HG03064 (cell line): ENCODE results near the gene PPCS.

Experiments
- ATAC-seq: cut with Tn5 transposase; IDR thresholded peaks from one replicate; pipeline ENCODE4 v1.9.1; 2021; ENCODE audit warnings: low read depth; ENCODE audit not compliant: unreplicated experiment

Gene PPCS

GRCh38 chr1:42456010-42456753 lies at the start of gene PPCS, which contains the start of gene ZMYND12:
Gene PPCS, plus strand, starts transcription at chr1:42456543. Its CDS starts 23 bp downstream, at chr1:42456566.
Gene ZMYND12, minus strand, starts transcription at chr1:42456022. Its CDS starts 25 bp downstream, at chr1:42455997.
- peak; percentile 71 for ATAC-seq

GRCh38 chr1:42414551-42415496 lies 41.5 kb upstream of the PPCS start:
- ATAC-seq = no peak

GRCh38 chr1:42417166-42417565 lies 39.2 kb upstream of the PPCS start:
- no peak for ATAC-seq

- no peak for ATAC-seq
Observed at GRCh38 chr1:42418516-42418915, 37.8 kb upstream of the PPCS start.

- ATAC-seq = no peak
Observed at GRCh38 chr1:42419126-42419821, 37.1 kb upstream of the PPCS start.

GRCh38 chr1:42420121-42420520 lies 36.2 kb upstream of the PPCS start:
- no peak for ATAC-seq

DNA sequence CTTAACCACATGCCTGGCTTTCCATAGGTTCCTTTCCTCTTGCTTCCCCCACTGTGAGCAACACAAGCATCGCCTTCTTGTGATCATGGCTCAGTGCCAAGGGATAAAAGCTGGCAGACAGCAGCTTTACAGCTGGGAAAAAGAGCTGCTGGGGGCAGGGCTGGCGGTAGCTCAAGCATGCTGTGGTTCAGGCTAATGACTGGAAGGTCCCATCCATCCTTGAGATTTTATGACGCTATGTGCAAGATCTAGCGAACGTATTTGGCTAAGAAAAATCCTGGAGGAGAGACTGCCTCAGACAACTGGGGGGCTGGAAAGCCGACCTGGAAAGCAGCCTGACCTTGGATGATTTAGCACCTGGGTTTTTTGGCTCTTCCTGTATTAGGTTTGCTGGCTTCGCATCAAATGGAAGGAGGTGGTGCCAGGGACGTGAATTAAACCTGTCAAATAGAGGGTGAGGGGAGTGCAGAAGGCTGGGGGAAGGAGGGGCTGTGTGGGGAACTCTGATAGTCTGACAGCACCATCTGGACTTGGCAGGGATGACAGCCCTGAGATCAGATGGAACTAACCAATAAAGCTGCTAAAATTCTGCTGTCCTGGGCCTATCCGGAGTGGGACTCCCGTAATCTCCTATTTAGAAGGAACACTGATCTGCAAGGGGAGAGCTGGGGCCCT lies 35.3 kb upstream of the PPCS start:
- ATAC-seq = no peak

DNA sequence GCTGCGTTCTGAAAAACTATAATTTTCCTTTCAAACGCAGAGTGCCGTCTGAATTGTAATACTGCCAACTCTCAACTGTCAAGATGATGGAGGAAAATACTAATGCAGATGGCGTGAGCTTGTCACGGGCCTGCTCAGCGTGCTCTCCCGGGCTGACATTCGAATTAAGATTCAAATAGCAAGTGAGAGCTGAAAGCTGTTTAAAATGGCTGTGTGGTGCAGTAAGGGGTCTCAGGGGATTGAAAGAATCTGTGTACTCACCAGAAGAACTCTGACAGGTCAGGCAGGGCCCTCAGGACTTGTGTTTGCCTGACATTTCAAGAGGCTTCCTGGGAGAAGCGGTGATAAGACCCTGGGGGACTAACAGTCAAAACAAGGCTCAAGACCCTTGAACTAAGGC lies 33.6 kb upstream of the PPCS start:
- no peak for ATAC-seq

DNA sequence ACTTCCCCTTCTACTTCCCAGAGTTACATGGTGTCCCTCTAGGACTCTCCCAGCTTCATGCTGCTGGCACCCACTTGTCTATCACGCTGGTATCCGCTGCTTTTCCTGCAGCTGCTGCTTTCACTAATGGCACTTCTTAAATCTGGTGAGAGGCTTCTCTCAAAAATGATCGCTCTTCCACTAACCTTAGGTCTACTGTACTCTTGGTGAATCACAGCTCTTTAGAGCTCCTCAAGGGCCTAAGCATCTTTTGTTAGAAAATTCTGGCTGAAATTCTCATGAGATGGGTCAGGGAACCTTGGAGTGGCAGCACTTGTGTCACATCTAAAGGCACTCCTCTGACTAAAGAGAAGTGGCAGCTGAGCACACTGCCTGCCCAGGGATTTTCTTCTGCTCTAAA lies 32.7 kb upstream of the PPCS start:
- no peak for ATAC-seq

DNA sequence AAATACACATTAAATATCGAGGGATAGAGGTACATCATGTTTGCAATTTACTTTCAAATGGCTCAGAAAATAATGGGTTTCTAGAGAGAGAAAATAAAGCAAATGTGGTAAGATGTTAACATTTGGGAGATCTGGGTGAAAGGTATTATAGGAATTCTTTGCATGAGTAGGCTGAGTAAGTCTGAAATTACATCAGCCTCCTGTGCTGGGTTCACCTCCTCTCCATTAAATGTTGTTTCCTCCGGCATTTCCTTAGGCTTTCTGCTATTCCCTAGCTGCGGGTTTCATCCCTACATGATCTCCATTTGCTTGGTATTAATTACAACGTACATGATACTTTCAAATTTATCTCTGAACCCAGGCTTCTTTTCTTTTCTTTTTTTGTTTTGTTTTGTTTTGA lies 32.1 kb upstream of the PPCS start:
- ATAC-seq = no peak

DNA sequence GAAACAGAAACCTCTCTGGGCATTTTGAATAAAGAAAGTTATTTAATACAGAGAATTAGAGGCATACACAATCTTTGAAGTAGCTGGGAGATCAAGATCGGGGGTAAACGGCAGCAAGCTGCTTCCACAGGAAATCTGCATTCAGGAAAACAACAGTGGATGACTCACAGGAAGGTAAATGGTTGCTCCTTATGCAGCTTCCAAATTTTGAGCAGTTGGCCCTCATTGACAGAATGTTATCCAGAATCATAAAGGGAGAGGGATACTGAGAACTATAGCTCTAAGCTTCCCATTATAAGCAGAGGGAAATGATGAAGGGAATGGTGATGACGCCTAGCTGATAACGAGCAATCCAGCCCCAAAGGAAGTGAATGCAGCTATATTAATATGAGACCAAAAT lies 29.1 kb upstream of the PPCS start:
- ATAC-seq = no peak

GRCh38 chr1:42429603-42430002 lies 26.7 kb upstream of the PPCS start:
- ATAC-seq = no peak

DNA sequence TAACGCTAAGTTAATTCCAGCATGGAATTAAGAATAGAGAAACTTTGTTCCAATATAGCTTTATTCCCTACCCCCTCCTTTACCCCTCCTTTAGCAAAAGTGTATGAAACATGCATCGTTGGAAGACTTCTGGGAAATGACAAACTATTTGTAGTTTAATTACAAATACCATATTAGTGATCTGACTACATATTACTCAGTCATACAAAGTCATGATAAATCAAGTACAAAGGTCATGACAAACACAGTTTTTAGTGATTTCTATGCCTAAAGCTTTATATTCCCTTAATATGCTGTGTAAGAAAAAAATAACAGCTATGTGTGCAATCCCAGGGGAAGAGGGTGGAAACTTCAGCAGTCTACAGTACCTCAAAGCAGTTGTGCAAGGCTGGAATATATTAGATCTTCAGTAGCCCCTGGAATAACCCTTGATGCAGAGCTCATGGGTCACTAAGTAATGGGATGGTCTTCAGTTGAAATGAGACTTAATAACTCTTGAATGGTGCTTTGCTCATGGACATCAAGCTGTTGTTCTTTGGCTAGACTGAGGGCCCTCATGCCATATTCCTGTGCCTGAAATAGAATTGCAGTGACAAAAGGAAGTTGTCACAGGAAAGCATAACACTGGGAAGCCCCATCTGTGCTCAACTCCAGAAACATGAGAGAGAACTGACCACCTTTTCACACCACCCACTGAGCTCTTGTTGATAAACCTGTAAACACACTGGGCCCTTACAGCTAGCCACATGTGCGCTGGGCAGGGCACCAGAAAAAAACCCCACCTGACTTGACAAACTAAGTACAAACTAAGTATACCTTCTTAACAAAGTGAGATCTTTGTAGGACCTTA lies 25.8 kb upstream of the PPCS start:
- ATAC-seq = no peak

GRCh38 chr1:42431514-42431913 lies 24.8 kb upstream of the PPCS start:
- no peak for ATAC-seq

- no peak for ATAC-seq
Observed at GRCh38 chr1:42432714-42433113, 23.6 kb upstream of the PPCS start.

- ATAC-seq = no peak
Observed at GRCh38 chr1:42433369-42433768, 23.0 kb upstream of the PPCS start.

DNA sequence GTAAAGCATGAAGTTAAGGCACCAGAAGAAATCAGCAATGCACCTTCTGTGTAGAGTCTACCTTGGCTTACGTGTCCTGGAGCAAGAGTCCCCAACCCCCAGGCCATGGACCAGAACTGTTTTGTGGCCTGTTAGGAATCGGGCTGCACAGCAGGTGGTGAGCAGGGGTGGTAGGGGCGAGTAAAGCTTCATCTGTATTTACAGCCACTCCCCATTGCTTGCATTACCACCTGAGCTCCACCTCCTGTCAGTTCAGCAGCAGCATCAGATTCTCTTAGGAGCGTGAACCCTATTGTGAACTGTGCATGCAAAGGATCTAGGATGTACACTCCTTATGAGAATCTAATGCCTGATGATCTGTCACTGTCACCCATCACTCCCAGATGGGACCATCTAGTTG lies 22.0 kb upstream of the PPCS start:
- ATAC-seq = no peak

DNA sequence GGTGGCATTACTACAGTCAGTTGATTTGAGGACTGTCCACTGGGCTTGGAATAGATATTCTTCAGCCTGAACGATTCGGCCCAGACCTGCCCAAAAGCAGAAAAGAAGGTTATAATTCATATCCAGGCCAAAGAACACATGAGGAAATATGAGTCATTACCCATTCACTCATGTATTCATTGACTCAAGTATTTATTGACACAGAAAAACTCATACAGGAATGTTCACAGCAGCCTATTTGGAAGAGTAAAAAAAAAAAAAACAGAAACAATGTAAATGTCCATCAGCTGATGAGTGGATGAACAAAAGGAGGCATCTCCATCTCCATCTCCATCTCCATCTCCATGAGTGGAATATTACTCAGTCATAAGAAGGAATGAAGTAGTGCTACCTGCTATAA lies 16.4 kb upstream of the PPCS start:
- ATAC-seq = no peak

GRCh38 chr1:42442662-42443061 lies 13.7 kb upstream of the PPCS start:
- no peak for ATAC-seq

DNA sequence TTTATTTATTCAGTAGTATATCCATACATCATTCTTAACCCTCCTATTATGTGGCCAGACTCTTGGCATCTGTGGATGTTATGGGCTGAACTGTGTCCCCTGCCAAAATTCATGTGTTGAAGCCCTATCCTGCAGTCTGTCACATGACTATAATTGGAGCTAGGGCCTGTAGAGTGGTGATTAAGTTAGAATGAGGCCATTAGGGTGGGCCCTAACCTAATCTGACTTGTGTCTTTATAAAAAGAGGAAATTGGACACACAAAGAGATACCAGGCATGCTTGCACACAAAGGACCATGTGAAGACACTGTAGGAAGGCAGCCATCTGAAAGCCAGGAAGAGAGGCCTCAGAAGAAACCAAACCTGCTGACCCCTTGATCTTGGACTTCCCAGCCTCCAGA lies 7.1 kb upstream of the PPCS start:
- ATAC-seq = no peak
